Osteoblast (primary cell): ENCODE results near the gene SH2B3. TPM values are rescaled to one million over a fixed set of nuclear protein-coding genes. Genes with fewer than 3 reads are reported as not detected.

Experiments used
- DNase-seq: peaks from one replicate; pipeline ENCODE4 v3.0.0; 2011; ENCODE audit warnings: low spot score, mixed read lengths; ENCODE audit not compliant: insufficient read length; ENCODE audit errors: missing footprints
- H2AFZ ChIP-seq: 2 replicates; pipeline ENCODE4 v1.6.0; 2011; ENCODE audit warnings: mild to moderate bottlenecking, low read length
- H3K27ac ChIP-seq: 2 replicates; pipeline ENCODE4 v1.5.1; 2011; ENCODE audit warnings: mild to moderate bottlenecking, low read depth, low read length, moderate library complexity
- H3K27me3 ChIP-seq: 2 replicates; pipeline ENCODE4 v1.6.0; 2012; ENCODE audit warnings: mild to moderate bottlenecking, control low read depth, inconsistent platforms, low read length, moderate library complexity; ENCODE audit not compliant: insufficient read depth
- H3K36me3 ChIP-seq: 2 replicates; pipeline ENCODE4 v1.5.1; 2011; ENCODE audit warnings: mild to moderate bottlenecking, low read length, control low read depth, moderate library complexity; ENCODE audit not compliant: insufficient read depth
- H3K4me1 ChIP-seq: 2 replicates; pipeline ENCODE4 v1.5.1; 2011; ENCODE audit warnings: mild to moderate bottlenecking, low read length, control low read depth, moderate library complexity; ENCODE audit not compliant: insufficient read depth
- H3K4me2 ChIP-seq: 2 replicates; pipeline ENCODE4 v1.6.0; 2011; ENCODE audit warnings: mild to moderate bottlenecking, low read length; ENCODE audit not compliant: insufficient read depth
- H3K4me3 ChIP-seq: fragments of 200-600 bp; sonication (generic); 3 replicates; pipeline ENCODE4 v1.5.1; 2012; ENCODE audit warnings: mild to moderate bottlenecking, low read length, inconsistent platforms; ENCODE audit not compliant: insufficient read depth
- H3K79me2 ChIP-seq: 2 replicates; pipeline ENCODE4 v1.6.0; 2012; ENCODE audit warnings: mild to moderate bottlenecking, low read length, control low read depth, inconsistent platforms; ENCODE audit not compliant: insufficient read depth
- H3K9me3 ChIP-seq: 2 replicates; pipeline ENCODE4 v1.5.1; 2011; ENCODE audit warnings: low read depth, low read length, control low read depth
- H4K20me1 ChIP-seq: 2 replicates; pipeline ENCODE4 v1.6.0; 2012; ENCODE audit warnings: mild to moderate bottlenecking, low read length, control low read depth; ENCODE audit not compliant: insufficient read depth
- total RNA-seq: library from RNA; depleted of rRNA; stranded (reverse); fragments of >200 nt; gene quantifications from 2 replicates; pipeline ENCODE4 v1.2.3, GENCODE V29; 2012
- TF ChIP-seq, protein P1 (sequence below): IDR thresholded peaks from 2 replicates; pipeline ENCODE4 v1.5.1; 2011; ENCODE audit warnings: mild to moderate bottlenecking, low read depth, low read length, moderate library complexity; ENCODE audit errors: extremely low read depth

The SH2B3 gene
- total RNA-seq, 1 donor, result 51.4 TPM

DNA sequence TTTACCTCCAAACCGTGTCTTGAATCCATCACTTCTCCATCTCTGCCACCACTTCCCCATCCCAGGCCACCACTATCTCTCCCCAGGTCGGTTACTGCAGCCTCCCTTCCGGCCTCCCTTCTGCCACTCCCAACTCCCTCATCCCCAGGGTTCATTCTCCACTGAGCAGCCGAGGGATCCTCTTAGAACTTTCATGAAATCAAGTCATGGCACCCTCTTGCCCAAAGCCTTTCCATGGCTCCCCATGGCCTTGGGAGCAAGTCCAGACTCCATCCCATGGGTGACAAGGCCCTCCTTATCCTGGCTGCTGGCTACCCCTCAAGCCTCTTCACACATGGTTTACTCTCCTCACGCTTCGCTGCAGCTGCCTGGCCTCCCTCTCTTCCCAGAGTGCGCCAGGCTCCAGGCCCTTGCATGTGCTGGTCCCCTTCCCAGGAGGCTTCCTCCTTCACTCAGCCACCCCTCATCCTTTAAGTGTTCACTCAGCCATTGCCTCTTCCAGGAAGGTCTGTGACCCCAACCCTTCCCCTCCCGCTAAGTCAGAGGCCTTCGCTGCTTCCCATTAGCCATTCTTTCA, 17.9 kb upstream of the SH2B3 start:
- Histone ChIP-seq H3K36me3 (no peaks in the 10 kb centered on the region), H4K20me1 (no peaks in the 10 kb centered on the region), H3K4me2 (no peak overlapping the region), H3K27me3 (peaks cover 11% of the 10 kb centered on the region), H3K4me1 (no peaks in the 10 kb centered on the region), H3K4me3 (no peak overlapping the region), H3K9me3 (no peaks in the 10 kb centered on the region), H3K79me2 (no peaks in the 10 kb centered on the region), H2AFZ (no peak overlapping the region), H3K27ac (no peak overlapping the region)
- no peak for DNase-seq
- TF ChIP-seq, protein P1, sequence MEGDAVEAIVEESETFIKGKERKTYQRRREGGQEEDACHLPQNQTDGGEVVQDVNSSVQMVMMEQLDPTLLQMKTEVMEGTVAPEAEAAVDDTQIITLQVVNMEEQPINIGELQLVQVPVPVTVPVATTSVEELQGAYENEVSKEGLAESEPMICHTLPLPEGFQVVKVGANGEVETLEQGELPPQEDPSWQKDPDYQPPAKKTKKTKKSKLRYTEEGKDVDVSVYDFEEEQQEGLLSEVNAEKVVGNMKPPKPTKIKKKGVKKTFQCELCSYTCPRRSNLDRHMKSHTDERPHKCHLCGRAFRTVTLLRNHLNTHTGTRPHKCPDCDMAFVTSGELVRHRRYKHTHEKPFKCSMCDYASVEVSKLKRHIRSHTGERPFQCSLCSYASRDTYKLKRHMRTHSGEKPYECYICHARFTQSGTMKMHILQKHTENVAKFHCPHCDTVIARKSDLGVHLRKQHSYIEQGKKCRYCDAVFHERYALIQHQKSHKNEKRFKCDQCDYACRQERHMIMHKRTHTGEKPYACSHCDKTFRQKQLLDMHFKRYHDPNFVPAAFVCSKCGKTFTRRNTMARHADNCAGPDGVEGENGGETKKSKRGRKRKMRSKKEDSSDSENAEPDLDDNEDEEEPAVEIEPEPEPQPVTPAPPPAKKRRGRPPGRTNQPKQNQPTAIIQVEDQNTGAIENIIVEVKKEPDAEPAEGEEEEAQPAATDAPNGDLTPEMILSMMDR, result no peak

DNA sequence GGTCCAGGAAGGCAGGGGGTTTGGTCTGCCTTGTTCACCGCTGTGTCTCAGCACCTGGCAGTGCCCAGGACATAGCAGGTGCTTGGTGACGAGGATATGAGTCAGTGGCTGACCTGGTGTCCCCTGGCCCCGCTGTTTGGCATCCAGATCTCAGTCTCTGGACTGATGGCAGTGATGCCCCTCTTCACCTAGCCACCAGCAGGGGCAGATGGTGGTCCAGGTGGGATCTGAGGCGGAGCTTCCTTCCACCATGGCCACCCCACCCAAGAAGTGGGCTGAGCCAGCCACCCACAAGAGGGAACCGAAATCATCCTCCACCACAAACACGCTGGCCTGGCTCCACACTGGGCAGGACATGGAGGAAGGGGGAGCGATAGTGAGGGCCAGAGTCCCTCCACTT, 16.1 kb upstream of the SH2B3 start:
- Histone ChIP-seq H2AFZ (no peak overlapping the region), H3K4me1 (no peaks in the 10 kb centered on the region), H3K4me3 (no peak overlapping the region), H3K9me3 (no peaks in the 10 kb centered on the region), H3K36me3 (no peaks in the 10 kb centered on the region), H3K79me2 (no peaks in the 10 kb centered on the region), H4K20me1 (no peaks in the 10 kb centered on the region), H3K4me2 (no peak overlapping the region), H3K27ac (no peak overlapping the region), H3K27me3 (peaks cover 8% of the 10 kb centered on the region)
- TF ChIP-seq, protein P1, result no peak
- DNase-seq, result no peak

DNA sequence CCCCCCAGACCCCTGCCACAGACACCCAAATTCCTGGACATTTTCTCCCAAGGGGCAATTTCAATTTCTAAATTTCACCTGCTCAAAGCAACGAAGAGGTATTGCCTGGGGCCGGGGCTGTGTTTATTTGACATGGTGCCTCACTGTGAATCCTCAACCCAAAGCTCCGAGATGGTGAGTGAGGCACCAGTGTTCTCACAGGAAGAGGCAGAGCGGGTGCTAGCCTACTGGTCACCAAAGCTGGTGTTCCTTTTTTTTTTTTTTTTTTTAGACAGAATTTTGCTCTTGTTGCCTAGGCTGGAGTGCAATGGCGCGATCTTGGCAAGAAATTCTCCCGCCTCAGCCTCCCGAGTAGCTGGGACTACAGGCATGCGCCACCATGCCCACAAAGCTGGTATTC, 14.8 kb upstream of the SH2B3 start:
- no peaks in the 10 kb centered on the region for H4K20me1 ChIP-seq
- H3K4me1 ChIP-seq, result no peaks in the 10 kb centered on the region
- DNase-seq, result peak; percentile 32
- no peak overlapping the region for H2AFZ ChIP-seq
- peaks cover 4% of the 10 kb centered on the region for H3K27me3 ChIP-seq
- no peak overlapping the region for H3K4me2 ChIP-seq
- no peak overlapping the region for H3K27ac ChIP-seq
- no peaks in the 10 kb centered on the region for H3K79me2 ChIP-seq
- no peaks in the 10 kb centered on the region for H3K9me3 ChIP-seq
- H3K4me3 ChIP-seq, result no peak overlapping the region
- no peaks in the 10 kb centered on the region for H3K36me3 ChIP-seq
- TF ChIP-seq, protein P1, result no peak

DNA sequence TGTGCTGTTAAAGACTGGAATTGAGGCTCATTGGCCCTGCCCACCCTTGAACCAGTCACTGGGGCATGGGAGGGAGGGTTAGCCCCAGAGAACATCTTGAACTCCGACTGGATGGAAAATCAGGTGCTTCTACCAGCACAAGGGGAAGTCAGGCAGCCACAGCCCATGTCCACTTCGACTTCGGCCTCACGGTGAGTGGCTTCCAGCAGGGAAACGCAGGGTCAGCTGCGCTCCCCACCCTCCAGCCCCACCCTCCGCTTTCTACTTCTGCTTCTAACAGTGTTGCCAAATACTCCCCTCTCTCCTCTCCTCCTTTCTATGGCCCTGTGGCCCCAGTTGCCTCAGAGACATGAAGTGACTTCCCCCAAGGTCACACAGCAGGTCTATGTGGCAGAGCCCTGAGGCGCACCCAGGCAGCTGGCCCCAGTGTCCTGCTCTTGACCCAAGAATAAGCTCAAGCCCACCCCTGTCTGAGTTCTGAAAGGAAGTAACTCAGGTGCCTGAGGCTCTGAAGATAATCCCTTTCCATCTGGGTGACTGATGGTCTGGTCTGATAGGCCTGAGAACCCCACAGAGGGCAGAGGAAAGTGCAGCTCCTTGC, 11.9 kb upstream of the SH2B3 start:
- TF ChIP-seq, protein P1, result no peak
- Histone ChIP-seq H3K27me3 (peaks cover 4% of the 10 kb centered on the region), H2AFZ (no peak overlapping the region), H3K4me2 (no peak overlapping the region), H4K20me1 (no peaks in the 10 kb centered on the region), H3K9me3 (no peaks in the 10 kb centered on the region), H3K79me2 (no peaks in the 10 kb centered on the region), H3K4me1 (peaks cover 2% of the 10 kb centered on the region), H3K4me3 (no peak overlapping the region), H3K27ac (no peak overlapping the region), H3K36me3 (no peaks in the 10 kb centered on the region)
- DNase-seq, result no peak
